ENCODE measurements around the gene PEX12.

- TF ChIP-seq CTCF (IDR thresholded peaks at IDR 0.05; ENCODE audit: insufficient read depth, low read length) (no peak), POLR2AphosphoS5 (IDR thresholded peaks at IDR 0.05; ENCODE audit: low read depth) (peak; percentile 87), GABPA (IDR thresholded peaks at IDR 0.05; ENCODE audit: low read depth) (peak; percentile 94)
Measured at GRCh38 chr17:35578197-35578928, at the start of gene PEX12.
